ENCODE data around the gene SLC22A1. TPM values are rescaled to one million over a fixed set of nuclear protein-coding genes. Genes with fewer than 3 reads are reported as not detected.
"Not testable (repeated sequence)": the region's sequence is repeated elsewhere in the genome, so short reads cannot be mapped to it uniquely, and the experiment has no call there.

The SLC22A1 gene
- total and polyA plus RNA-seq, 12 donors: 0.26 to 7.1 (median 1.7) TPM; not detected in 2

- no peaks in the 10 kb centered on the region for H3K27me3 ChIP-seq
- WGBS, 4 donors: 85 to 88% (median 87%) methylated on average over 17 to 21 of the region's 21 CpGs
- DNase-seq: no peak
- H3K4me3 ChIP-seq: no peak overlapping the region
- H3K9me3 ChIP-seq (replicated peaks in 1 of 3): no peaks in the 10 kb centered on the region
- peaks cover 0 to 4% of the 10 kb centered on the region in 2 donors for H3K4me1 ChIP-seq (replicated peaks in 1 of 2)
- H3K27ac ChIP-seq: no peak overlapping the region
- intact Hi-C loops (cut with DNase I): loop anchor here in 1 of 2 donors (10.0 kb wide), 1 partner anchor 366 kb away; no protein-coding TSS in a partner anchor
- peaks cover 0 to 97% of the 10 kb centered on the region in 2 donors for H3K36me3 ChIP-seq (replicated peaks in 1 of 2)
- TF ChIP-seq, protein P1, sequence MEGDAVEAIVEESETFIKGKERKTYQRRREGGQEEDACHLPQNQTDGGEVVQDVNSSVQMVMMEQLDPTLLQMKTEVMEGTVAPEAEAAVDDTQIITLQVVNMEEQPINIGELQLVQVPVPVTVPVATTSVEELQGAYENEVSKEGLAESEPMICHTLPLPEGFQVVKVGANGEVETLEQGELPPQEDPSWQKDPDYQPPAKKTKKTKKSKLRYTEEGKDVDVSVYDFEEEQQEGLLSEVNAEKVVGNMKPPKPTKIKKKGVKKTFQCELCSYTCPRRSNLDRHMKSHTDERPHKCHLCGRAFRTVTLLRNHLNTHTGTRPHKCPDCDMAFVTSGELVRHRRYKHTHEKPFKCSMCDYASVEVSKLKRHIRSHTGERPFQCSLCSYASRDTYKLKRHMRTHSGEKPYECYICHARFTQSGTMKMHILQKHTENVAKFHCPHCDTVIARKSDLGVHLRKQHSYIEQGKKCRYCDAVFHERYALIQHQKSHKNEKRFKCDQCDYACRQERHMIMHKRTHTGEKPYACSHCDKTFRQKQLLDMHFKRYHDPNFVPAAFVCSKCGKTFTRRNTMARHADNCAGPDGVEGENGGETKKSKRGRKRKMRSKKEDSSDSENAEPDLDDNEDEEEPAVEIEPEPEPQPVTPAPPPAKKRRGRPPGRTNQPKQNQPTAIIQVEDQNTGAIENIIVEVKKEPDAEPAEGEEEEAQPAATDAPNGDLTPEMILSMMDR (IDR thresholded peaks at IDR 0.05): no peak
- no peak for TF ChIP-seq POLR2A (IDR thresholded peaks at IDR 0.05)
Observed at GRCh38 chr6:160088784-160089533, 32.7 kb upstream of the SLC22A1 start.

- Histone ChIP-seq H3K4me1 (replicated peaks in 1 of 2) (peaks cover 0 to 4% of the 10 kb centered on the region in 2 donors), H3K27me3 (no peaks in the 10 kb centered on the region), H3K9me3 (replicated peaks in 1 of 3) (no peaks in the 10 kb centered on the region), H3K4me3 (no peak overlapping the region), H3K27ac (no peak overlapping the region), H3K36me3 (replicated peaks in 1 of 2) (peaks cover 0 to 96% of the 10 kb centered on the region in 2 donors)
- intact Hi-C loops (cut with DNase I): loop anchor here in 1 of 2 donors (10.0 kb wide), 1 partner anchor 365 kb away; no protein-coding TSS in a partner anchor
- TF ChIP-seq, protein P1 (IDR thresholded peaks at IDR 0.05): no peak
- TF ChIP-seq POLR2A (IDR thresholded peaks at IDR 0.05): no peak
- DNase-seq: no peak
- WGBS, 4 donors: 92 to 97% (median 94%) methylated on average over 5 to 7 of the region's 7 CpGs
Observed at GRCh38 chr6:160089534-160089897, 32.1 kb upstream of the SLC22A1 start.

- H3K9me3 ChIP-seq (replicated peaks in 1 of 3); H3K4me1 ChIP-seq (replicated peaks in 1 of 2); intact Hi-C loops (cut with DNase I); H3K27me3 ChIP-seq; DNase-seq; H3K4me3 ChIP-seq; H3K27ac ChIP-seq: not testable (repeated sequence)
- 86 to 96% (median 94%) methylated on average over 13 to 31 of the region's 32 CpGs for WGBS, 4 donors
- H3K36me3 ChIP-seq (replicated peaks in 1 of 2): peaks cover 0 to 84% of the 10 kb centered on the region in 2 donors
Observed at GRCh38 chr6:160090442-160091239, 31.0 kb upstream of the SLC22A1 start.

GRCh38 chr6:160092176-160092575, 29.4 kb upstream of the SLC22A1 start:
- H3K4me1 ChIP-seq (replicated peaks in 1 of 2); H3K27ac ChIP-seq; H3K27me3 ChIP-seq; intact Hi-C loops (cut with DNase I); DNase-seq; H3K9me3 ChIP-seq (replicated peaks in 1 of 3); H3K4me3 ChIP-seq: not testable (repeated sequence)
- H3K36me3 ChIP-seq (replicated peaks in 1 of 2): peaks cover 0 to 84% of the 10 kb centered on the region in 2 donors
- WGBS, 4 donors: 87 to 96% (median 93%) methylated on average over 5 to 6 of the region's 6 CpGs

- Histone ChIP-seq H3K4me3 (no peak overlapping the region), H3K4me1 (replicated peaks in 1 of 2) (peaks cover 0 to 4% of the 10 kb centered on the region in 2 donors), H3K27ac (no peak overlapping the region), H3K36me3 (replicated peaks in 1 of 2) (peaks cover 0 to 84% of the 10 kb centered on the region in 2 donors), H3K9me3 (replicated peaks in 1 of 3) (no peaks in the 10 kb centered on the region), H3K27me3 (no peaks in the 10 kb centered on the region)
- no peak for DNase-seq
- 87 to 95% (median 90%) methylated on average over 10 of the region's 10 CpGs for WGBS, 4 donors
- intact Hi-C loops (cut with DNase I): no loop called here
- TF ChIP-seq, protein P1 (IDR thresholded peaks at IDR 0.05): no peak
- TF ChIP-seq POLR2A (IDR thresholded peaks at IDR 0.05): no peak
Observed at GRCh38 chr6:160092602-160093001, 29.0 kb upstream of the SLC22A1 start.

Data from adrenal gland (tissue), 12 donors.